Panc1 (cell line): Measurements from ENCODE around the gene USP3. TPM values are rescaled to one million over a fixed set of nuclear protein-coding genes. Genes with fewer than 3 reads are reported as not detected.

ENCODE experiments used
- ATAC-seq: fragments of 200-7000 bp; cut with Tn5 transposase; 2 replicates; pipeline ENCODE4 v1.9.1; 2020; ENCODE audit warnings: mild to moderate bottlenecking, moderate library complexity
- BruUV-seq: library from RNA; stranded (reverse); fragments of 400-500 nt; replicated peaks from 2 replicates; lab custom pipeline; 2021; lab: Mats Ljungman, UMichigan
- CTCF ChIA-PET: fragments of 300-600 bp; sonication (Branson Sonifier 250); formaldehyde crosslinking; loops from one replicate; lab custom pipeline; 2022; ENCODE audit warnings: antibody characterized with exemption; lab: Charles Lee
- POLR2A ChIA-PET: fragments of 300-600 bp; sonication (Branson Sonifier 250); formaldehyde crosslinking; loops from one replicate; lab custom pipeline; 2022; ENCODE audit warnings: antibody characterized with exemption; lab: Charles Lee
- DNase-seq: peaks from one replicate; pipeline ENCODE4 v3.0.0-alpha.2; 2010; ENCODE audit warnings: low read depth, low spot score
- H3K27ac ChIP-seq: 2 replicates; pipeline ENCODE4 v1.5.1; 2011; ENCODE audit warnings: mild to moderate bottlenecking, low read length, inconsistent platforms
- H3K27me3 ChIP-seq: fragments of 200-500 bp; sonication (Bioruptor generic); 2 replicates; pipeline ENCODE4 v1.6.0; 2014; ENCODE audit warnings: low read length, inconsistent platforms; ENCODE audit not compliant: control insufficient read depth, insufficient read depth
- H3K36me3 ChIP-seq: fragments of 200-500 bp; sonication (Bioruptor generic); 2 replicates; pipeline ENCODE4 v1.5.1; 2014; ENCODE audit warnings: inconsistent platforms, mild to moderate bottlenecking, low read length, moderate library complexity; ENCODE audit not compliant: control insufficient read depth, insufficient read depth
- H3K4me1 ChIP-seq: 2 replicates; pipeline ENCODE4 v1.5.1; 2011; ENCODE audit warnings: inconsistent platforms, mild to moderate bottlenecking, low read length, moderate library complexity; ENCODE audit not compliant: control insufficient read depth, insufficient read depth
- H3K4me3 ChIP-seq, 2 experiments: 2 replicates each; pipeline ENCODE4 v1.5.1; 2011 to 2012; ENCODE audit warnings: low read depth in 2 of 2, low read length in 2 of 2, mild to moderate bottlenecking in 2 of 2, inconsistent platforms in 1 of 2, moderate library complexity in 1 of 2
- H3K9me3 ChIP-seq: fragments of 200-500 bp; sonication (Bioruptor generic); 2 replicates; pipeline ENCODE4 v1.5.1; 2014; ENCODE audit warnings: low read depth, mild to moderate bottlenecking, inconsistent platforms, low read length, moderate library complexity; ENCODE audit not compliant: control insufficient read depth, insufficient read depth
- CTCF ChIP-seq: fragments of 450-650 bp; IDR thresholded peaks from 2 replicates; pipeline ENCODE4 v1.5.1; 2017; ENCODE audit warnings: mild to moderate bottlenecking
- POLR2AphosphoS5 ChIP-seq: IDR thresholded peaks from 2 replicates; pipeline ENCODE4 v1.6.1; 2012; ENCODE audit warnings: mild to moderate bottlenecking, low read depth, low read length, moderate library complexity
- REST ChIP-seq, 2 experiments: IDR thresholded peaks; 2 replicates each; pipeline ENCODE4 v1.6.1; 2011 to 2012; ENCODE audit warnings: low read depth in 2 of 2, control low read depth in 1 of 2, low read length in 1 of 2, mild to moderate bottlenecking in 1 of 2, moderate library complexity in 1 of 2; ENCODE audit not compliant: insufficient read depth in 1 of 2
- SIN3A ChIP-seq: IDR thresholded peaks from 2 replicates; pipeline ENCODE4 v1.6.1; 2012; ENCODE audit warnings: low read depth, mild to moderate bottlenecking, low read length, moderate library complexity, borderline replicate concordance; ENCODE audit not compliant: insufficient read depth
- TCF7L2 ChIP-seq: IDR thresholded peaks from 2 replicates; pipeline ENCODE4 v1.6.1; 2011; ENCODE audit warnings: mild to moderate bottlenecking, low read depth, low read length, inconsistent platforms
- in situ Hi-C: cut with HindIII; loops from 2 replicates; pipeline ENCODE4 v1.10.0; 2016; ENCODE audit warnings: low sequenced_read_pairs, low pct_unique_long_range_greater_than_20kb
- intact Hi-C: fragments of 100-400 bp; cut with micrococcal nuclease; formaldehyde crosslinking; loops from one replicate; pipeline ENCODE4 v1.10.0; 2022; ENCODE audit not compliant: unreplicated experiment
- total RNA-seq: library from RNA; stranded (reverse); gene quantifications from one replicate; pipeline ENCODE4 v1.2.1, GENCODE V29; 2021; ENCODE audit not compliant: unreplicated experiment

USP3 gene
- total RNA-seq, 1 experiment from 2014 or later, result 51.4 TPM

GRCh38 chr15:63513271-63513670, 8.9 kb downstream of the USP3 start:
- Histone ChIP-seq H3K27me3 (no peaks in the 10 kb centered on the region), H3K36me3 (no peaks in the 10 kb centered on the region), H3K4me1 (peaks cover 94% of the 10 kb centered on the region), H3K4me3 (no peak overlapping the region), H3K9me3 (no peaks in the 10 kb centered on the region), H3K27ac (peak overlapping the region; percentile 81; the same call in 1 of the 2 replicates)
- ChIA-PET POLR2A (interaction anchor here (0.6 kb wide), 1 partner anchor 24 kb away, joined by 6 read pairs; no protein-coding TSS in a partner anchor), CTCF (no interaction called here)
- no peak for DNase-seq
- no TSS peak for BruUV-seq
- no peak for ATAC-seq
- intact Hi-C loops (no loop called here), in situ Hi-C loops (no loop called here)
- TF ChIP-seq POLR2AphosphoS5 (no peak), TCF7L2 (no peak), REST (IDR thresholded peaks at IDR 0.05; ENCODE audit: insufficient read depth in 1 of 2, low read depth in 2 of 2, low read length in 1 of 2) (no peak), CTCF (no peak), SIN3A (no peak)

- no peak for ATAC-seq
- ChIA-PET CTCF (no interaction called here), POLR2A (no interaction called here)
- DNase-seq, result no peak
- in situ Hi-C loops, result no loop called here
- TF ChIP-seq SIN3A (no peak), REST (IDR thresholded peaks at IDR 0.05; ENCODE audit: insufficient read depth in 1 of 2, low read depth in 2 of 2, low read length in 1 of 2) (no peak), POLR2AphosphoS5 (no peak), CTCF (no peak), TCF7L2 (no peak)
- Histone ChIP-seq H3K4me1 (peaks cover 89% of the 10 kb centered on the region), H3K4me3 (no peak overlapping the region), H3K36me3 (no peaks in the 10 kb centered on the region), H3K27me3 (no peaks in the 10 kb centered on the region), H3K9me3 (no peaks in the 10 kb centered on the region), H3K27ac (peak overlapping the region; percentile 81; the same call in 1 of the 2 replicates)
- no TSS peak for BruUV-seq
- intact Hi-C loops, result no loop called here
Observed at GRCh38 chr15:63513728-63514127, 9.3 kb downstream of the USP3 start.
